HFF-Myc (cell line): ENCODE data around the gene ZNF579.
"Not testable (repeated sequence)": the region's sequence is repeated elsewhere in the genome, so short reads cannot be mapped to it uniquely, and the experiment has no call there.

Experiments
- DNase-seq: peaks from one replicate; pipeline ENCODE4 v3.0.0-alpha.2; 2011; ENCODE audit warnings: low read depth; ENCODE audit errors: extremely low read depth
- H3K4me3 ChIP-seq: replicated peaks from 2 replicates; pipeline ENCODE4 v1.5.1; 2011; ENCODE audit warnings: low read depth, mild to moderate bottlenecking, control low read depth, low read length
- TF ChIP-seq, protein P1 (sequence below): IDR thresholded peaks from 2 replicates; pipeline ENCODE4 v1.5.1; 2012; ENCODE audit warnings: mild to moderate bottlenecking, low read depth, low read length, control low read depth; ENCODE audit errors: missing control alignments

ZNF579 gene

DNA sequence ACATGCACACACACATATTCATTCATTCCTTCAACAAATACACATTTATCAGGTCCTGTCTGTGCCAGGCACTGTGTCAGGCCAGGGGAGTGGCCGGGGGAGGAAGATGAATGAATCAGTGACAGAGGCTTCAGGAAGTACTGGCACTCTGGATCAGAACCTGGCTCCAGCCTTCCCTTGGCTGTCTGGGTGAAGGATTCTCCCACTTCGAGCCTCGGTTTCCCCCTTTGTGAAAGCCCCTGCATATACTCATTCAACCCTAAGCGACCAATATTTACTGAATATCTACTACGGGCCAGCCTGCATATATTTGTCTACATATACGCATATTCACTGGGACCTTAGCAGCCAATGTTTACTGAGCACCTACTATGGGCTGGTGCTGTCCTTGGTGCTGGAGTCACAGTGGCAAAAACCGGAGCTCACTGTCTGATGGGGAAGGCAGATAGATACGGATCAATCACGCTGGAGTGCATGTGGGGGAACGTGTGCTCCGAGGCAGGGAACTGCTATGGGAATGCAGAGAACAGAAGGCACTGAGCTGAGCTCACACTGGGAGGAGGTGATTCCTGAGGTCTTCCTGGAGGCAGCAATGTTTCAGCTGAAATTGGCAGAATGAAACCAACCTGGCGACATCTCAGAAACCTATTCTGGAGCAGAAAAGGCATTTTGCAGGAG lies 636 bp upstream of the ZNF579 start:
- TF ChIP-seq, protein P1, sequence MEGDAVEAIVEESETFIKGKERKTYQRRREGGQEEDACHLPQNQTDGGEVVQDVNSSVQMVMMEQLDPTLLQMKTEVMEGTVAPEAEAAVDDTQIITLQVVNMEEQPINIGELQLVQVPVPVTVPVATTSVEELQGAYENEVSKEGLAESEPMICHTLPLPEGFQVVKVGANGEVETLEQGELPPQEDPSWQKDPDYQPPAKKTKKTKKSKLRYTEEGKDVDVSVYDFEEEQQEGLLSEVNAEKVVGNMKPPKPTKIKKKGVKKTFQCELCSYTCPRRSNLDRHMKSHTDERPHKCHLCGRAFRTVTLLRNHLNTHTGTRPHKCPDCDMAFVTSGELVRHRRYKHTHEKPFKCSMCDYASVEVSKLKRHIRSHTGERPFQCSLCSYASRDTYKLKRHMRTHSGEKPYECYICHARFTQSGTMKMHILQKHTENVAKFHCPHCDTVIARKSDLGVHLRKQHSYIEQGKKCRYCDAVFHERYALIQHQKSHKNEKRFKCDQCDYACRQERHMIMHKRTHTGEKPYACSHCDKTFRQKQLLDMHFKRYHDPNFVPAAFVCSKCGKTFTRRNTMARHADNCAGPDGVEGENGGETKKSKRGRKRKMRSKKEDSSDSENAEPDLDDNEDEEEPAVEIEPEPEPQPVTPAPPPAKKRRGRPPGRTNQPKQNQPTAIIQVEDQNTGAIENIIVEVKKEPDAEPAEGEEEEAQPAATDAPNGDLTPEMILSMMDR: no peak
- peak overlapping the region; percentile 76 for H3K4me3 ChIP-seq
- no peak for DNase-seq

DNA sequence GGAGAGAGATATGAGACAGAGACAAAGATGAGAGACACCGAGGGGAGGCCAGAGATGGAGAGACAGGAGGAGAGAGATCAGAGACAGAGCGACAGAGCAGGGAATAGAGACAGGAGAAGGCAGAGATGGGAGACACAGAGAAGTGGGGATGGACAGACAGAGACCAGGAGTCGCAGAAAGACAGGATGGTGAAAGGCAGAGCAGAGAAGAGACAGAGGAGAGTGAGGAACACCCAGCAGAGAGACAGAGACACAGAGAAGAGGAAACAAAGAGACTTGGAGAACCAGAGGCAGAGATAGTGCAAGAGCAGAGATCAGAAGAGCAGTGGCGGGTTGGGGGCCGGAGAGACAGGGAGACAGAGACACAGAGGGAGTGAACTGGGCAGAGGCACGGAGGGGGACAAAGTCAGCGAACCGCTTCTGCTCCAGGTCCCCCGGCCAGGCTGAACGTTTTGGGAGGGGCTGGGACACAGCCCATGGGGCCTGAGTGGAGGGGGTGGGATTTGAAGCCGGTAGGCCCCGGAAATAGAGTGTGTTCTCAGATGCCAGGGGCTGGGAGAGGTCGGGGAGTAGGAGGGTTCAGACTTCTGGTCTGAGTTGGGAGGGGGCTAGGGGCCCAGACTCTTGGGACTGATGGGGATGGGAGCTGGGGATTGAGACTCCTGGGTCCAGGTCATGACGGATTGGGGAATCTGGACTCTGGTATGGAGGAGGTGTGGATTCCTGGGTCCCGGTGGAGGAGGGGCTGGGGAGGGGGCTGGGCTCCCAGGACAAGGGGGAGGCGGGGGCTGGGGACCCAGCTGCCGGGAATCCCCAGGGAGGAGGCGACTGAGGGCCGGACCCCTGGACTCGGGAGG lies 654 bp downstream of the ZNF579 start:
- TF ChIP-seq, protein P1: no peak
- peak overlapping the region; percentile 76 for H3K4me3 ChIP-seq
- DNase-seq: no peak

DNA sequence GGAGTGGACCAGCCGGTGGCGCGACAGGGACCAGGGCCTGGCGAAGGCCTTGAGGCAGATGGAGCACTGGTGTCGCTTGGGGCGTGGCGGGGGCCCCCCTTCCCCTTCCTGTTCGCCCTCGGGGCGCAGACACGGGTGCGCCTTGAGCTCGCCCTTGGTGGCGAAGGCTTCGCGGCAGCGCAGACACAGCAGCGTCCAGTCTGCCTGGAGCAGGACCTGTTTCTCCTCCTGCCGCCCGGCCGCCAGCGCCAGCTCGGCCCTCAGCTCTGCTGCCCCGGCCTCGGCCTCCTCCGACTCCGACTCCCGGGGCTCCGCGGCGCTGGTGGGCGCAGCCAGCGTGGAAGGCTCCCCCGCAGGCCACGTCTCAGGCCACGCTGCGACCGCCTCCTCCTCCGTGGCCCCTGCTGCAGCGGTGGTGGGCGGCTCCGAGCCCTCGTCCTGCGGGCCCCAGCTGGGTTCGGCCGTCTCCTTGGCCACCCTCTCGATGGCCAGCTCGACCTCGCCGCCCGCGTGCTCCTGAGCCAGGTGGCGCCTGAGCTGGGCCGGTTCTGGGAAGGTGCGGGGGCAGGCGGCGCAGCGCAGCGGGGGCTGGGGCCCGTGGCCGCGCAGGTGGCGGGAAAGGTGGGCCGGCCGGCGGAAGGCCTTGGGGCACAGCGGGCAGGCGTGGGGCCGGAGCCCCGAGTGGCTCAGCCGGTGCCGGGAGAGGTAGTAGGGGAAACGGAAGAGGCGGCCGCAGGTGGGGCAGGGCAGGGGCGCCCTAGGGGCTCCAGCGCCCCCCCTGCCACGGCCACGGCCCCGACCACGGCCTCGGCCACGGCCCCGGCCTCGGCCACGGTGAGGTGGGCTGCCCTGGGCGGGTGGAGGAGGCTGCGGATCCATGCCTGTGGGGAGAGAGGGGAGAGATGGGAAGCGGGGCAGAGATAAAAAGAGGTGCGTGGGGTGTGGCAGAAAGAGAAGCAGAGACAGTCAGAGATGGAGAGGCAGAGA lies 1.6 kb downstream of the ZNF579 start:
- DNase-seq: no peak
- peak overlapping the region; percentile 76 for H3K4me3 ChIP-seq
- TF ChIP-seq, protein P1: no peak

DNA sequence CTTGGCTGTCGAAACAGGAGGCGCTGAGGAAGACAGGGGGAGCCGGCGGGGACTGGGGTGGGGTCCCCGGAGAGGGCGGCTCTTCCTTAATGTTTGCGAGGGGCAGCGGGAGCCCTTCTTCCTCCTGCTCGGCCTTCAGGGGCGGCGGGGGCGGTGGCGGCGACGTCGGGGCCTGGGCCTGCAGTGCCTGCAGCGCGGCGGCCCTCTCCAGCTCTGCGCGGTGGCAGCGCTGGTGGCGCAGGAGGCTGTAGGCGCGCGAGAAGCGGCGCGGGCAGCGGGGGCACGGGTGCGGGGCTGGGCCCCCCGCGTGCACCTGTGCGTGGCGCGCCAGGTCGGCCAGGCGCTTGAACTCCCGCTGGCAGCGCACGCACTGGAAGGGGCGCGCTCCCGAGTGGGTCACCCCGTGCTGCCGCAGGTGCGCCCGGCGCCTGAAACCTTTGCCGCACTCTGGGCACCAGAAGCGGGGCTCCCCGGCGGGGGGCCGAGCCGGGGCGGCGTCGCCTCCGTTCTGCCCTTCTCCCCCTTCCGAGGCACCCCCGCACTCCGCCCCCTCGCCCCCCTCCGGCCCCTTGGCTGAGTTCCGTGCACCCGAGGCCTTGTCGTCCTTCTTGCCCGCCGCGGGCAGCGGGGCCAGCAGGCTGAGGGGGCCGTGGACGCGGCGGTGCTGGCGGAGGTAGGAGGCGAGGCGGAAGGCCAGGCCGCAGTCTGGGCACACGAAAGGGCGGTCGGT lies 2.5 kb downstream of the ZNF579 start:
- TF ChIP-seq, protein P1: no peak
- H3K4me3 ChIP-seq: no peak overlapping the region
- no peak for DNase-seq

DNA sequence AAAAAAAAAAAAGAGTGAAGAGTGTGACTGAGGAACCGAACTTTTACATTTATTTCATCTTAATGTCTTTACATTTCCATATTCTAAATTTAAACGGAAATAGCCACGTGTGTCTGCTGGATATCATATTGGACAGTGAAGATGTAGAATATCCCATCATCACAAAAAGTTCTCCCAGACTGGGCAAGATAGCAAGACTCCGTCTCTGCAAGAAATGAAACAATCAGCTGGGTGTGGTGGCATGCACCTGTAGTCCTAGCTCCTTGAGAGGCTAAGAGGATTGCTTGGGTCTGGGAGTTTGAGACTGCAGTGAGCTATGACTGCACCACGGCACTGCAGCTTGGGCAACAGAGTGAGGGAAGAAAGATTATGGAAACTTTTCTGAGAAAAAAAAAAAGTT lies 3.9 kb downstream of the ZNF579 start:
- TF ChIP-seq, protein P1: no peak
- DNase-seq: no peak

DNA sequence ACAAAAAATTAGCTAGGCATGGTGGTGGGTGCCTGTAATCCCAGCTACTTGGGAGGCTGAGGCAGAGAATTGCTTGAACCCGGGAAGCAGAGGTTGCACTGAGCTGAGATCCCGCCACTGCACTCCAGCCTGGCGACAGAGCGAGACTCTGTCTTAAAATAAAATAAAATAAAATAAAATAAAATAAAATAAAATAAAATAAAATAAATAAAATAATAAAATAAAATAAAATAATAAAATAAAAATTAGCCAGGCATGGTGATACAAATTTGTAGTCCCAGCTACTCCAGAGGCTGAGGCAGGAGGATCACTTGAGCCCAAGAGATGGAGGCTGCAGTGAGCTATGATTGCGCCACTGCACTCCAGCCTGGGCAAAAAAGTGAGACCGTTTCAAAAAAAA lies 6.7 kb downstream of the ZNF579 start:
- not testable (repeated sequence) for H3K4me3 ChIP-seq, DNase-seq

More for the DNA sequence above, 3.9 kb downstream of the ZNF579 start:
- no peak overlapping the region for H3K4me3 ChIP-seq

DNA sequence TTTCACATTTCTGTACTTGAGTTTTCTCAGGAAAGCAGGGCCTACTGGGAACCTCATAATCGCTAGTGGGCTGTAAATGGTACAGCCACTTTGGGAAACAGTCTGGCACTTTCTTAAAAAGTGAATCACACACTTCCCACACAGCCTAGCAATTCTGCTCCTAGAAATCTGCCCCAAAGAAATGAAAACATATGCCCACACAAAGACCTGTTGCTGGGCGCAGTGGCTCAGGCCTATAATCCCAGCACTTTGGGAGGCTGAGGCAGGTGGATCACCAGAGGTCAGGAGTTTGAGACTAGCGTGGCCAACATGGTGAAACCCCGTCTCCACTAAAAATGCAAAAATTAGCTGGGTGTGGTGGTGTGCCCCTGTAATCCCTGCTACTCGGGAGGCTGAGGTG lies 11.2 kb downstream of the ZNF579 start:
- not testable (repeated sequence) for H3K4me3 ChIP-seq, DNase-seq
